Neural cell (in vitro differentiated cells): ENCODE results near the gene MSMP. TPM values are rescaled to one million over a fixed set of nuclear protein-coding genes. Genes with fewer than 3 reads are reported as not detected.

Experiments
- H2AFZ ChIP-seq: fragments of 200-600, 300-800 bp; sonication (generic), shearing (Covaris generic); 2 replicates; pipeline ENCODE4 v1.6.0; 2014; ENCODE audit warnings: low read depth, mild to moderate bottlenecking, antibody characterized with exemption, low read length, moderate library complexity
- H3F3A ChIP-seq: fragments of 200-600 bp; shearing (Covaris generic); 2 replicates; pipeline ENCODE4 v1.6.1; 2016; ENCODE audit warnings: mild to moderate bottlenecking, moderate library complexity, mixed read lengths, antibody characterized with exemption, low read length; ENCODE audit not compliant: insufficient read depth, poor library complexity, severe bottlenecking
- H3K27ac ChIP-seq: fragments of 200-600, 300-800 bp; sonication (generic), shearing (Covaris generic); 2 replicates; pipeline ENCODE4 v1.5.1; 2014; ENCODE audit warnings: mild to moderate bottlenecking, low read length, moderate library complexity
- H3K27me3 ChIP-seq: fragments of 300-800, 200-600 bp; sonication (generic), shearing (Covaris generic); 2 replicates; pipeline ENCODE4 v1.6.0; 2014; ENCODE audit warnings: mild to moderate bottlenecking, low read depth, low read length, moderate library complexity; ENCODE audit not compliant: insufficient read depth
- H3K36me3 ChIP-seq: fragments of 300-800, 200-600 bp; sonication (generic), shearing (Covaris generic); 2 replicates; pipeline ENCODE4 v1.5.1; 2014; ENCODE audit warnings: mild to moderate bottlenecking, antibody characterized with exemption, low read length, moderate library complexity; ENCODE audit not compliant: insufficient read depth
- H3K4me2 ChIP-seq: fragments of 300-800, 200-600 bp; sonication (generic), shearing (Covaris generic); 2 replicates; pipeline ENCODE4 v1.6.0; 2014; ENCODE audit warnings: mild to moderate bottlenecking, low read length
- H3K4me3 ChIP-seq: fragments of 300-800, 200-600 bp; sonication (generic), shearing (Covaris generic); 2 replicates; pipeline ENCODE4 v1.5.1; 2014; ENCODE audit warnings: mild to moderate bottlenecking, low read length, moderate library complexity
- H3K79me2 ChIP-seq: fragments of 200-600 bp; shearing (Covaris generic); replicated peaks from 2 replicates; pipeline ENCODE4 v1.6.0; 2014; ENCODE audit warnings: mild to moderate bottlenecking, low read length, moderate library complexity; ENCODE audit not compliant: insufficient read depth
- H3K9ac ChIP-seq: fragments of 300-800, 200-600 bp; sonication (generic), shearing (Covaris generic); 2 replicates; pipeline ENCODE4 v1.6.1; 2016; ENCODE audit warnings: mild to moderate bottlenecking, low read length, mixed read lengths
- H3K9me2 ChIP-seq: fragments of 200-600 bp; shearing (Covaris generic); 2 replicates; pipeline ENCODE4 v1.6.1; 2016; ENCODE audit warnings: mild to moderate bottlenecking, low read length, mixed read lengths; ENCODE audit not compliant: insufficient read depth
- H3K9me3 ChIP-seq: fragments of 200-600, 300-800 bp; sonication (generic), shearing (Covaris generic); 2 replicates; pipeline ENCODE4 v1.6.1; 2016; ENCODE audit warnings: mild to moderate bottlenecking, mixed run types, low read length, moderate library complexity, mixed read lengths
- H4K20me1 ChIP-seq: fragments of 200-600 bp; shearing (Covaris generic); 2 replicates; pipeline ENCODE4 v1.6.1; 2016; ENCODE audit warnings: mild to moderate bottlenecking, mixed run types; ENCODE audit not compliant: insufficient read depth
- EP300 ChIP-seq: fragments of 450-650 bp; conservative IDR thresholded peaks from 2 replicates; pipeline ENCODE4 v1.6.1; 2014; ENCODE audit warnings: antibody characterized with exemption, mild to moderate bottlenecking, moderate library complexity; ENCODE audit not compliant: poor library complexity, severe bottlenecking
- EZH2 ChIP-seq: fragments of 200-600, 300-800 bp; shearing (Covaris generic), sonication (generic); IDR thresholded peaks from 2 replicates; pipeline ENCODE4 v1.6.1; 2014; ENCODE audit warnings: antibody characterized with exemption, low read length, borderline replicate concordance, mild to moderate bottlenecking; ENCODE audit not compliant: insufficient read depth, poor library complexity, severe bottlenecking
- MXI1 ChIP-seq: fragments of 450-650 bp; conservative IDR thresholded peaks from 2 replicates; pipeline ENCODE4 v1.6.1; 2014; ENCODE audit warnings: antibody characterized with exemption, mild to moderate bottlenecking; ENCODE audit not compliant: poor library complexity, severe bottlenecking
- POLR2AphosphoS5 ChIP-seq: IDR thresholded peaks from 2 replicates; pipeline ENCODE4 v1.6.1; 2012
- RAD21 ChIP-seq: fragments of 450-650 bp; conservative IDR thresholded peaks from 2 replicates; pipeline ENCODE4 v1.6.1; 2014; ENCODE audit warnings: antibody characterized with exemption, mild to moderate bottlenecking, moderate library complexity
- REST ChIP-seq: IDR thresholded peaks from 2 replicates; pipeline ENCODE4 v1.6.1; 2012; ENCODE audit warnings: borderline replicate concordance
- SMC3 ChIP-seq: fragments of 450-650 bp; conservative IDR thresholded peaks from 2 replicates; pipeline ENCODE4 v1.6.1; 2014; ENCODE audit warnings: antibody characterized with exemption, mild to moderate bottlenecking, moderate library complexity; ENCODE audit not compliant: poor library complexity
- TAF1 ChIP-seq: IDR thresholded peaks from 2 replicates; pipeline ENCODE4 v1.6.1; 2012; ENCODE audit warnings: low read depth
- polyA plus RNA-seq: library from polyadenylated mRNA; depleted of rRNA; stranded (reverse); fragments of >200 nt; gene quantifications from 2 replicates; pipeline ENCODE4 v1.2.3, GENCODE V29; 2014
- TF ChIP-seq, protein P1 (sequence below): fragments of 450-650 bp; IDR thresholded peaks from 2 replicates; pipeline ENCODE4 v1.5.1; 2014; ENCODE audit warnings: antibody characterized with exemption, mild to moderate bottlenecking, moderate library complexity; ENCODE audit not compliant: poor library complexity, severe bottlenecking

MSMP gene
- polyA plus RNA-seq, 1 donor from 2014 or later, result not detected

DNA sequence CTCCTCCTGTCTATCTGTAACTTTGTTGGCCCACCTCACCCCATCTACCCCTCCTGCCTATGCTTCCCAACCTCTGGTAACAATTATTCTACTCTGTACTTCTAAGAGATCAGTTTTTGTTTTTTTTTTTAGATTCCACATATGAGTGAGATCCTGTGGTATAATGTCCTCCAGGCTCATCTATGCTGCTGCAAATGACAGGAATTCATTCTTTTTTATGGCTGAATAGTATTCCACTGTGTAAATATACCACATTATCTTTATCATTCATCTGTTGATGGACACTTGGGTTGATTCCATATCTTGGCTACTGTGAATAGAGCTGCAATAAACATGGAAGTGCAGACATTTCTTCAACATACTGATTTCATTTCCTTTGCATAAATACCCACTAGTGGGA lies 29.3 kb upstream of the MSMP start:
- no peaks in the 10 kb centered on the region for H3K79me2 ChIP-seq
- no peaks in the 10 kb centered on the region for H3F3A ChIP-seq
- H2AFZ ChIP-seq, result no peak overlapping the region
- no peaks in the 10 kb centered on the region for H3K9me2 ChIP-seq
- H4K20me1 ChIP-seq, result no peaks in the 10 kb centered on the region
- no peaks in the 10 kb centered on the region for H3K9me3 ChIP-seq
- H3K27ac ChIP-seq, result no peak overlapping the region
- no peak overlapping the region for H3K9ac ChIP-seq
- H3K27me3 ChIP-seq, result no peaks in the 10 kb centered on the region
- H3K4me3 ChIP-seq, result no peak overlapping the region
- no peak overlapping the region for H3K4me2 ChIP-seq
- H3K36me3 ChIP-seq, result no peaks in the 10 kb centered on the region
- TF ChIP-seq, protein P1, sequence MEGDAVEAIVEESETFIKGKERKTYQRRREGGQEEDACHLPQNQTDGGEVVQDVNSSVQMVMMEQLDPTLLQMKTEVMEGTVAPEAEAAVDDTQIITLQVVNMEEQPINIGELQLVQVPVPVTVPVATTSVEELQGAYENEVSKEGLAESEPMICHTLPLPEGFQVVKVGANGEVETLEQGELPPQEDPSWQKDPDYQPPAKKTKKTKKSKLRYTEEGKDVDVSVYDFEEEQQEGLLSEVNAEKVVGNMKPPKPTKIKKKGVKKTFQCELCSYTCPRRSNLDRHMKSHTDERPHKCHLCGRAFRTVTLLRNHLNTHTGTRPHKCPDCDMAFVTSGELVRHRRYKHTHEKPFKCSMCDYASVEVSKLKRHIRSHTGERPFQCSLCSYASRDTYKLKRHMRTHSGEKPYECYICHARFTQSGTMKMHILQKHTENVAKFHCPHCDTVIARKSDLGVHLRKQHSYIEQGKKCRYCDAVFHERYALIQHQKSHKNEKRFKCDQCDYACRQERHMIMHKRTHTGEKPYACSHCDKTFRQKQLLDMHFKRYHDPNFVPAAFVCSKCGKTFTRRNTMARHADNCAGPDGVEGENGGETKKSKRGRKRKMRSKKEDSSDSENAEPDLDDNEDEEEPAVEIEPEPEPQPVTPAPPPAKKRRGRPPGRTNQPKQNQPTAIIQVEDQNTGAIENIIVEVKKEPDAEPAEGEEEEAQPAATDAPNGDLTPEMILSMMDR, result no peak
- TF ChIP-seq POLR2AphosphoS5, result no peak

DNA sequence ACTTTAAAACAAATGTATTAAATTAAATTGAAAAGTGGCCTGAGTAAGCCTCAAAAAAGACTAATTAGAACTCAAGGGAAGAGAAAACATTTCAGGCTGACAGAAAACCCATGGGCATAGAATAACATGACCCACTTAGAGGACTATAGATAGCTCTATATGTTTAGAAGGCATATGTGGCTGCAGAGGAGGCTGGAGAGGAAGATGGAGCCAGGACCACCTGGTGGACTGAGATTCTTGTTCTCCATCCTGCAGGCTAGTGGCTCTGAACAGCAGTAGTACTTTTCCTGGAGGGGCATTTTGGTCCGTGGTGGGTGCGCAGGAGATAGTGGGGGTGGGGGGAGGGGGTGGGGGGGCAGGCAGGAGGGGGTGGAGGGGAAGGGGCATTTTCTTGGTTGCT lies 27.0 kb upstream of the MSMP start:
- TF ChIP-seq EZH2 (no peak), RAD21 (no peak), TAF1 (no peak), EP300 (no peak), POLR2AphosphoS5 (no peak), MXI1 (no peak), REST (no peak), SMC3 (no peak)
- TF ChIP-seq, protein P1, result no peak

More for the DNA sequence above, 27.0 kb upstream of the MSMP start:
- no peak overlapping the region for H3K4me2 ChIP-seq
- no peaks in the 10 kb centered on the region for H3K79me2 ChIP-seq
- no peaks in the 10 kb centered on the region for H3K36me3 ChIP-seq
- no peaks in the 10 kb centered on the region for H3K27me3 ChIP-seq
- no peak overlapping the region for H3K4me3 ChIP-seq
- no peak overlapping the region for H2AFZ ChIP-seq
- H3K9me3 ChIP-seq, result no peaks in the 10 kb centered on the region
- no peaks in the 10 kb centered on the region for H3K9me2 ChIP-seq
- no peaks in the 10 kb centered on the region for H4K20me1 ChIP-seq
- no peaks in the 10 kb centered on the region for H3F3A ChIP-seq
- no peak overlapping the region for H3K27ac ChIP-seq
- no peak overlapping the region for H3K9ac ChIP-seq
